AG04449 (cell line): ENCODE results near the gene HAO1.

ENCODE experiments used
- CTCF ChIA-PET: fragments of 350-600 bp; formaldehyde crosslinking; extraction: SDS; loops from one replicate; lab custom pipeline; 2021; ENCODE audit warnings: antibody characterized with exemption; lab: Yijun Ruan, JAX
- POLR2A ChIA-PET: fragments of 400-600, 350-600 bp; formaldehyde crosslinking; extraction: SDS; loops from one replicate; lab custom pipeline; 2020; ENCODE audit warnings: antibody characterized with exemption, inconsistent platforms; lab: Yijun Ruan, JAX
- DNase-seq: peaks from one replicate; pipeline ENCODE4 v3.0.0-alpha.2; 2010; ENCODE audit warnings: low read depth, low spot score
- H3K4me3 ChIP-seq: 2 replicates; pipeline ENCODE4 v1.5.1; 2011; ENCODE audit warnings: low read depth, mild to moderate bottlenecking, control low read depth, low read length
- TF ChIP-seq, protein P1 (sequence below): IDR thresholded peaks from one replicate; pipeline ENCODE4 v1.5.1; 2011; ENCODE audit warnings: mild to moderate bottlenecking, moderate library complexity, low read length, control low read depth, inconsistent platforms; ENCODE audit not compliant: insufficient read depth; ENCODE audit errors: missing control alignments

The HAO1 gene

DNA sequence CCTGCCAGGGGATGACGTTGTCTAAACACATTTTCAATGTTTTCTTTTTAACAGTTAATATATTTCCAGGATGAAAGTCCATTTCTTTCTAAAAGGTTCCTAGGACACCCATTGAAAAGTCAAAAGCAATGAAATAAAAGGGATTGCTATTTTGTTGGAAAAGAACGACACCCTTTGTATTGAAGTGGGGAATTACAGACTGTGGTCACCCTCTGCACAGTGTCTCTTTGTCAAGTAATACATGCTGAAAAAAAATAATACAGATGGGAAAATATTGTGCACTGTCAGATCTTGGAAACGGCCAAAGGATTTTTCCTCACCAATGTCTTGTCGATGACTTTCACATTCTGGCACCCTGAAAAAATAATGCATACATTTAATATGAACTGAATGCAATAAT is 56.9 kb downstream of the HAO1 start:
- H3K4me3 ChIP-seq, result no peak overlapping the region
- CTCF ChIA-PET, result no interaction called here
- DNase-seq, result no peak
- TF ChIP-seq, protein P1, sequence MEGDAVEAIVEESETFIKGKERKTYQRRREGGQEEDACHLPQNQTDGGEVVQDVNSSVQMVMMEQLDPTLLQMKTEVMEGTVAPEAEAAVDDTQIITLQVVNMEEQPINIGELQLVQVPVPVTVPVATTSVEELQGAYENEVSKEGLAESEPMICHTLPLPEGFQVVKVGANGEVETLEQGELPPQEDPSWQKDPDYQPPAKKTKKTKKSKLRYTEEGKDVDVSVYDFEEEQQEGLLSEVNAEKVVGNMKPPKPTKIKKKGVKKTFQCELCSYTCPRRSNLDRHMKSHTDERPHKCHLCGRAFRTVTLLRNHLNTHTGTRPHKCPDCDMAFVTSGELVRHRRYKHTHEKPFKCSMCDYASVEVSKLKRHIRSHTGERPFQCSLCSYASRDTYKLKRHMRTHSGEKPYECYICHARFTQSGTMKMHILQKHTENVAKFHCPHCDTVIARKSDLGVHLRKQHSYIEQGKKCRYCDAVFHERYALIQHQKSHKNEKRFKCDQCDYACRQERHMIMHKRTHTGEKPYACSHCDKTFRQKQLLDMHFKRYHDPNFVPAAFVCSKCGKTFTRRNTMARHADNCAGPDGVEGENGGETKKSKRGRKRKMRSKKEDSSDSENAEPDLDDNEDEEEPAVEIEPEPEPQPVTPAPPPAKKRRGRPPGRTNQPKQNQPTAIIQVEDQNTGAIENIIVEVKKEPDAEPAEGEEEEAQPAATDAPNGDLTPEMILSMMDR, result no peak
- POLR2A ChIA-PET, result no interaction called here

DNA sequence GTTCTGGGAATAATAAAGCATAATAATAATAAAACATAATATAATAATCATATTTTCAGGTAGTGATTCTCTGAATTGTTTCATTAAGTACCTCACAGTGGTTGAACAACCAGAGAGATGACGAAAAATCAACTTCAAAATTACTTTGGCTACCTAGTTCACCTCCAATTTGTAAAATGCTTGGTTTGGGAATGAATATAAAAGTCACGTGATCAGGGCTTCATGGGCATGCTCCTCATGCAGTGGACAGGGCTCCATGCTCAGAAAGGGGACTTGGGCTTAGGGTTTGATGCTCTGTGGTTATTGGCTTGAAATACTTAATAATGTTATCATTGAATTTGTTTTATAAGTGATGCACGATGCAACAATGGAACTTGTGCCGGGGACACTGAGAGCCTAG is 58.2 kb downstream of the HAO1 start:
- no peak for DNase-seq
- ChIA-PET POLR2A (no interaction called here), CTCF (no interaction called here)
- TF ChIP-seq, protein P1, result no peak
- H3K4me3 ChIP-seq, result no peak overlapping the region

DNA sequence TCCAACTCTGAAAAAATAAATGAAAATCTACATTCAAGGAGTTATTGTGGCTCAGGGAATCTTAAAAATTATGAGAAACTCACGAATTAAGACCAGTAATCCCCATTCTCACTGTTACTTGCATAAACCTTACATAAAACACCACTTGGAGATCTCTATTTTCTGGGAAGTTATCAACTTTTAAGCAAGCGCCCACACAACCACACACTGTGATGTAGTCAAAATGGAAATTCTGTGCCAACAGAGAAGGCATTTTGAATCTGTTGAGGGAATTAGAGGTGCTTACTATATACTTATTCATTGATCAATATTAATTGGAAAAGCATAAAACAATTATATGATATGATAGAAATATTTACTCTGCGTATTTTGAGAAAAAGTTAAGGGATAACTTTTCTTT is 58.7 kb downstream of the HAO1 start:
- no peak for DNase-seq
- ChIA-PET CTCF (no interaction called here), POLR2A (no interaction called here)
- no peak overlapping the region for H3K4me3 ChIP-seq
- TF ChIP-seq, protein P1, result no peak

DNA sequence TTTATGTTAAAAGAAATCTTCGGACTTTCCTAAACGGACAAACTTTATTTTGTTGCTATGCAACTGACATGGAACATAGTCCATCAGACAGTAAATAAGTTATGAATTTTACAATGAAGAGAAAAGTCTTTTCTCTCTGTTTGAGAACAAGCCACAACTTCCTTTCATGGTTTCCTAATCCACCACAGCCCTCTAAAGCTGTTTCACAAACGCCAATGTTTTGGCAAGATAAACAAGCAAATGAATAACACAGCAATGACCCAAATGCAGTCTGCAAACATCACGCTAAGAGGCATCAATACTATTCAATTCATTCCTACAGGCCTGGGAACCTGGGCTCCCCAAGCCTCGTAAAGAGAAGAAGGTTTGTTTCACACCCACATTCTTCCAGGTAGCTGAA is 60.4 kb downstream of the HAO1 start:
- CTCF ChIA-PET, result interaction anchor here (1.6 to 1.7 kb wide), 2 partner anchors 8 to 20 kb away, joined by 3 to 6 read pairs; no protein-coding TSS in a partner anchor
- no peak for DNase-seq

DNA sequence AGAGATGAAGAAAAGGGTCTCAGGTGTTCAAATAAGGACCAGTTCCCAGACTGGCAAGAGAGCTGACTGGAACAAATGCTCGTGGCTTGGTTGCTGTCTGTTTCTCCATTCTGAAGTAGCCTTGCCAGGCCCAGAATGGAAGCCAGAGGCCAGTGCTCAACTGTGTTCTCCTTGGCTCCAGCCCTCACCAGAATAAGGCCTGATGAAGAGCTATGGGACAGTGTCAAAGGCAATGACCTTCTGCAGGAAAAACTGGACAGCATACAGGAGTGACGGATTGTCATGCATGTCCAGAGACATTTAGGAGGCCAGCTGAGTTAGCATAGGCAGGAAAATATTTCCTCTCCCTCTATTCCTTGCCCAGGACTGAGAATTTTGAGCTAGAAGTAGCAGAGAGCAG is 72.2 kb downstream of the HAO1 start:
- POLR2A ChIA-PET, result no interaction called here
- CTCF ChIA-PET, result interaction anchor here (2.1 kb wide), 1 partner anchor 9 kb away, joined by 7 read pairs; no protein-coding TSS in a partner anchor
- no peak for DNase-seq
- TF ChIP-seq, protein P1, result no peak
- no peak overlapping the region for H3K4me3 ChIP-seq

More for the DNA sequence above, 60.4 kb downstream of the HAO1 start:
- no peak overlapping the region for H3K4me3 ChIP-seq
- TF ChIP-seq, protein P1, result no peak
- POLR2A ChIA-PET, result no interaction called here

DNA sequence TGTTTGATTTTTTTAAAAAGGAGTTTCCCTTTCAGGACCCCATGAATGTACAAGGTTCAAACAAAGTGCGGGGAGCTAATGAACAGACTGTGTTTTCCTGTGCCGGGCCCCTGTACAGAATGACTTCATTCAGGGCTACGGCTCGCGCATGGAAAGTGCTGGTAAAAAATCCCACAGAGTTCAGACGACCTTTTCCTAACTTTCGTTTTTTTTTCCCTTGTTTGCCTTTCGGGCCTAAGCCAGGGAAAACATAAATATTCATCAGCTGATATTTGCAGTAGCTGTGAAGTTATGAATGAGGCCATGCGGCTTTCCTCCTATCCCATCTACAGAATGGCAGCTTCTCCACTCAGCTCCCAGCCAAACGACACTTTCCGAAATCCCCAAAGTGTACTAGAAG is 74.0 kb downstream of the HAO1 start:
- ChIA-PET POLR2A (no interaction called here), CTCF (interaction anchor here (1.0 to 1.2 kb wide), 2 partner anchors 475 to 1039 kb away, joined by 3 to 4 read pairs; no protein-coding TSS in a partner anchor)
- TF ChIP-seq, protein P1, result no peak
- no peak overlapping the region for H3K4me3 ChIP-seq
- DNase-seq, result no peak
